WI38 (cell line): Measurements from ENCODE around the gene MFRP.
A peak's percentile ranks its signal among the peaks of the same experiment; 100 is the strongest.

Experiments used
- H3K4me3 ChIP-seq: 2 replicates; pipeline ENCODE4 v1.5.1; 2011; ENCODE audit warnings: low read depth, mild to moderate bottlenecking, control low read depth, low read length
- CTCF ChIP-seq: IDR thresholded peaks from 2 replicates; pipeline ENCODE4 v1.5.1; 2012; ENCODE audit warnings: low read depth, mild to moderate bottlenecking, control low read depth, low read length

The MFRP gene

GRCh38 chr11:119381181-119381988 lies 34.9 kb upstream of the MFRP start, which contains the start of gene USP2:
Gene USP2, minus strand, starts transcription at chr11:119381690. Its CDS starts 8,210 bp downstream, at chr11:119373480.
- TF ChIP-seq CTCF, result peak; percentile 73
- peak within 1 kb of the TSS; percentile 61 for H3K4me3 ChIP-seq

GRCh38 chr11:119380827-119381180 lies 34.3 kb upstream of the MFRP start:
- H3K4me3 ChIP-seq, result peak overlapping the region; percentile 61
- no peak for TF ChIP-seq CTCF

DNA sequence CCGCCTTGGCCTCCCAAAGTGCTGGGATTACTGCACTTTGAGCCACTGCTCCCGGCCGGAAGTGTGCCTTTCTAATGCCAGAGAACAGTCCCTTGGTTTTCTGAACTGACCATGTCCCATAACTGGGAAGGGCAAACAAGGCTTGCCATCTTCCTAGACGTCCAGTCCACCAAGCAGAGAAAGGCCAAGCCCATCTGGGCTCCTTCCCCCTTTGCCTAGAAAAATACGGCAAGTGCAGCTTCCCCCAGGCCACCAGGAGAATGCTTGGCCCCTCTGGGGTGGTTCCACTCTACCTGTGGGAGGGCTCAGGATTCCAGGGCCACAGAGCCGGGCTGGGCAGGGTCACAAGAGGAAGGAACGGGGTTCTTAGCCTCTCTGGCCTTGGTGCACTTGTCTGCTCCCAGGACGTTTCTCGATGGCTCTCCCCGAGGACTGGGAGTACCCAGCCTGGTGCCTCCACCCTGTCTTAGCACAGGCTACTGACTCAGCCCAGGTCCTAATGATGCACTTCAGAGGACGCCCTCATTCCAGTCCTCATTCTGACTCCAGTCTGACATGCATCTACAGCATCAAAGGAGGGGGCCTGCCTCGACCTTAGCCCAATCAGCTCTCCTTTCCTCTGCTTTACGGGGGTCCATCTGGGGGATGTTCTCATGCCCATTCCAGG lies 33.8 kb upstream of the MFRP start:
- H3K4me3 ChIP-seq, result no peak overlapping the region
- TF ChIP-seq CTCF, result no peak

GRCh38 chr11:119378851-119379465 lies 32.5 kb upstream of the MFRP start:
- no peak for TF ChIP-seq CTCF
- H3K4me3 ChIP-seq, result no peak overlapping the region

- TF ChIP-seq CTCF, result no peak
- H3K4me3 ChIP-seq, result no peak overlapping the region
These were observed 31.6 kb upstream of the MFRP start for GRCh38 chr11:119377961-119378667.

- TF ChIP-seq CTCF, result no peak
- no peak overlapping the region for H3K4me3 ChIP-seq
These were observed 30.8 kb upstream of the MFRP start for GRCh38 chr11:119377112-119377901.
